Prostate gland (tissue), 2 donors: ENCODE data around the gene CEP131. TPM values are rescaled to one million over a fixed set of nuclear protein-coding genes. Genes with fewer than 3 reads are reported as not detected.
"Not testable (repeated sequence)": the region's sequence is repeated elsewhere in the genome, so short reads cannot be mapped to it uniquely, and the experiment has no call there.

Experiments
- DNase-seq: peaks from one replicate; pipeline ENCODE4 v3.0.0-alpha.2; 2019; ENCODE audit warnings: low spot score
- H3K27ac ChIP-seq, 2 donors: fragments of 200-600 bp; sonication (generic); 2 replicates each; pipeline ENCODE4 v1.5.1; 2017 to 2019
- H3K27me3 ChIP-seq: fragments of 200-600 bp; sonication (generic); replicated peaks from 2 replicates; pipeline ENCODE4 v1.5.1; 2019; ENCODE audit not compliant: insufficient read depth
- H3K36me3 ChIP-seq, 2 donors: fragments of 200-600 bp; sonication (generic); 1 replicate in 1 of 2; 2 replicates in 1 of 2; pipeline versions ENCODE4 v1.5.1 to v1.8.1; 2017 to 2019
- H3K4me1 ChIP-seq: fragments of 200-600 bp; sonication (generic); replicated peaks from 2 replicates; pipeline ENCODE4 v1.5.1; 2019
- H3K4me3 ChIP-seq, 2 donors: fragments of 200-600 bp; sonication (generic); 2 replicates each; pipeline ENCODE4 v1.5.1; 2017 to 2019
- H3K9me3 ChIP-seq: fragments of 200-600 bp; sonication (generic); 2 replicates; pipeline ENCODE4 v1.5.1; 2017
- CTCF ChIP-seq, 4 experiments: fragments of 200-600 bp in 2 of 4; fragments of 450-650 bp in 2 of 4; sonication (generic) in 2 of 4; IDR thresholded peaks; 1 replicate in 3 of 4; 2 replicates in 1 of 4; pipeline ENCODE4 v1.5.1; 2016 to 2019; ENCODE audit warnings: antibody characterized with exemption in 4 of 4, mild to moderate bottlenecking in 2 of 4, moderate library complexity in 2 of 4
- POLR2A ChIP-seq: fragments of 450-650 bp; IDR thresholded peaks from one replicate; pipeline ENCODE4 v1.6.1; 2016; ENCODE audit warnings: antibody characterized with exemption, mild to moderate bottlenecking
- POLR2AphosphoS5 ChIP-seq: sonication (generic); formaldehyde crosslinking; IDR thresholded peaks from one replicate; pipeline ENCODE4 v1.6.1; 2017; ENCODE audit warnings: antibody characterized with exemption
- WGBS: methylation state at CpG from one replicate; pipeline ENCODE4 v1.1.5; 2018; 5-methylcytosine and 5-hydroxymethylcytosine counted together
- intact Hi-C: fragments of 100-400 bp; cut with DNase I; formaldehyde crosslinking; loops from one replicate; pipeline ENCODE4 v1.14.2; 2022
- total RNA-seq, 2 donors: library from RNA; depleted of rRNA; stranded (reverse); fragments of >200 nt; gene quantifications; one replicate each; pipeline ENCODE4 v1.1.0, GENCODE V29; 2016

The CEP131 gene
- total RNA-seq, 2 donors from 2014 or later: 7.1 to 24.0 TPM

DNA sequence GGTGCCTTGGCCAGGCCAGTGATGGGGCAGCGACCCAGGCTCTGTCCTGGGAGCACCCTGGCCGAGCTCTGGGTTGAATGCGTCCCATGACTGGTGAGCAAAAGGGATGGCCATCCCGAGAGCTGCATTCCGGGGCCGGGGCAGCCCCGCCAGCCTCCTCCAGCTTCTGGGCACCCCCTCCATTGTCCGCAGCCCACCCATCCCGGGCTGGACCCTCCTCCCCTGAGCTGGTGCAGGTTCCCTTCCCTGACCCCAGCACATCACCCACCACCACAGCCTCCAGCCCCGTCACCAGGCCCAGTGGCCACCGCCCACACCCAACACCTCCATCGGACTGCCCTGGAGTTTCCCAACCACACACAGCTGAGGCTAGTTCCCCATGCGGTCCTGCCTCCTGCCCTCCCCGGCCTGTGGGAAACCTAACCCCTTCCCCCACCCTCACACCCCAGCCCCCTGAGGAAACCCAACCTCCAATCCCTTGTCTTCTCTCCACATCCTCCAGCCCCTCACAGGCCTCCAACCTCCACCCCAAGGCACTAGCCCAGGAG lies 73.7 kb downstream of the CEP131 start:
- H3K9me3 ChIP-seq: no peaks in the 10 kb centered on the region
- H3K4me3 ChIP-seq: no peak overlapping the region
- TF ChIP-seq POLR2A (no peak), CTCF (IDR thresholded peaks at IDR 0.05) (no peak)
- WGBS: 82% methylated on average over 14 of the region's 14 CpGs
- H3K36me3 ChIP-seq: no peaks in the 10 kb centered on the region
- intact Hi-C loops: no loop called here
- no peak for DNase-seq
- no peak overlapping the region for H3K27ac ChIP-seq
- no peaks in the 10 kb centered on the region for H3K27me3 ChIP-seq
- H3K4me1 ChIP-seq: no peaks in the 10 kb centered on the region

DNA sequence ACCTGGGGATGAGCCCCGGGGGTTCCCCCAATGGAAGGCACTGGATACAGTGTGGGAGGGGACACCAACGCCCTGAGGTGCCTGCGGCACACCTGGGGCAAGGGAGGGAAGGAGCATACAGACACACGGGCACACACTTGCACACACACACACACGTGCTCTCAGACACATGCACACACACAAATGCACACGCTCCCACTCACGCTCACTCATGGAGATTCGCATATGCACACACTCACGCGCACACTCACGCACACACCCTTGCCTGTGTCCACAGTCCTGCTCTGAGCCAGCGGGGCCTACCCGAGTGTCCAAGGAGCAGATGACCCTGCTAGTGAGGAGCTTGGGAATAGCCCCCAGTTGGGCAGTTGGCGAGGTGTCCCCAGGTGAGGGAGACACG lies 74.2 kb downstream of the CEP131 start:
- no peaks in the 10 kb centered on the region for H3K36me3 ChIP-seq
- intact Hi-C loops: no loop called here
- no peaks in the 10 kb centered on the region for H3K9me3 ChIP-seq
- no peaks in the 10 kb centered on the region for H3K27me3 ChIP-seq
- no peak overlapping the region for H3K27ac ChIP-seq
- H3K4me1 ChIP-seq: no peaks in the 10 kb centered on the region
- no peak for TF ChIP-seq CTCF (IDR thresholded peaks at IDR 0.05)
- no peak for DNase-seq
- H3K4me3 ChIP-seq: no peak overlapping the region
- WGBS: 87% methylated on average over 15 of the region's 15 CpGs

DNA sequence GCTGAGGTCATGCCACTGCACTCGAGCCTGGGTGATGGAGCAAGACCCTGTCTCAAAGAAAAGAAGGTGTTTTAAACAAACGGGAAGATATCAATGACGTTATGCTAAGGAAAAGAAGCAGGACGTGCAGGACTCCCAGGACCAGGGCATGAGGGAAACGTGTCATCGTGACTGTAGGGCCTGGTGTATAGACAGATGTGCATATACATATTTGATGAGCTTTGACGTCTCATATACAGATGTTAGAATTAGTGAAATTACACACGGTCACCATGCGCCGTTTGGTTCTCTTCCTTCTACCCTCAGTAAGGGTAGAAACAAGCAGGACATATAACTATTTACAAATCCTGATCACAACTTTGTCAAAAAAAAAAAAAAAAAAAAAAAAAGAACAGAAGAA lies 75.1 kb downstream of the CEP131 start:
- Histone ChIP-seq H3K27ac (no peak overlapping the region), H3K4me3 (no peak overlapping the region), H3K27me3 (no peaks in the 10 kb centered on the region), H3K9me3 (no peaks in the 10 kb centered on the region), H3K36me3 (no peaks in the 10 kb centered on the region), H3K4me1 (no peaks in the 10 kb centered on the region)
- DNase-seq: no peak
- intact Hi-C loops: no loop called here
- 86% methylated on average over 10 of the region's 10 CpGs for WGBS
- TF ChIP-seq POLR2AphosphoS5: no peak

- H3K27me3 ChIP-seq, H3K4me3 ChIP-seq, H3K4me1 ChIP-seq, H3K27ac ChIP-seq, H3K9me3 ChIP-seq, DNase-seq, H3K36me3 ChIP-seq, intact Hi-C loops: not testable (repeated sequence)
- 82% methylated on average over 10 of the region's 10 CpGs for WGBS
These were observed 76.6 kb downstream of the CEP131 start for GRCh38 chr17:81146208-81146607.

GRCh38 chr17:81144423-81144781 lies 78.4 kb downstream of the CEP131 start:
- Histone ChIP-seq H3K9me3 (no peaks in the 10 kb centered on the region), H3K4me1 (no peaks in the 10 kb centered on the region), H3K27me3 (no peaks in the 10 kb centered on the region), H3K4me3 (no peak overlapping the region), H3K27ac (no peak overlapping the region), H3K36me3 (no peaks in the 10 kb centered on the region)
- no peak for DNase-seq
- TF ChIP-seq CTCF (IDR thresholded peaks at IDR 0.05): no peak
- no peak for TF ChIP-seq POLR2A
- no peak for TF ChIP-seq POLR2AphosphoS5
- 85% methylated on average over 14 of the region's 14 CpGs for WGBS
- intact Hi-C loops: loop anchor here (5.0 kb wide), 1 partner anchor 98 kb away; no protein-coding TSS in a partner anchor

GRCh38 chr17:81143717-81144422 lies 78.9 kb downstream of the CEP131 start:
- Histone ChIP-seq H3K4me3 (no peak overlapping the region), H3K27ac (no peak overlapping the region), H3K4me1 (no peaks in the 10 kb centered on the region), H3K9me3 (no peaks in the 10 kb centered on the region), H3K36me3 (no peaks in the 10 kb centered on the region), H3K27me3 (no peaks in the 10 kb centered on the region)
- 90% methylated on average over 16 of the region's 17 CpGs for WGBS
- no peak for DNase-seq
- TF ChIP-seq POLR2A: no peak
- no peak for TF ChIP-seq CTCF (IDR thresholded peaks at IDR 0.05)
- no peak for TF ChIP-seq POLR2AphosphoS5
- intact Hi-C loops: loop anchor here (5.0 kb wide), 1 partner anchor 98 kb away; no protein-coding TSS in a partner anchor
